NK-92 treated with Interleukin-12 subunit alpha and Interleukin-12 subunit beta, amount 100 ng/mL, for 24 hours (cell line): ENCODE data around the gene C1orf167.

Experiments
- DNase-seq: peaks from one replicate; lab custom pipeline; 2025; lab: John Stamatoyannopoulos, UW

Gene C1orf167

GRCh38 chr1:11784993-11785769, 23.2 kb downstream of the C1orf167 start:
- no peak for DNase-seq

GRCh38 chr1:11786168-11786567, 24.2 kb downstream of the C1orf167 start:
- no peak for DNase-seq

- DNase-seq = no peak
These were observed 25.3 kb downstream of the C1orf167 start for GRCh38 chr1:11787251-11787803.

- no peak for DNase-seq
These were observed 25.9 kb downstream of the C1orf167 start for GRCh38 chr1:11787804-11788436.

- DNase-seq = no peak
These were observed 26.6 kb downstream of the C1orf167 start for GRCh38 chr1:11788549-11789053.

- no peak for DNase-seq
These were observed 27.4 kb downstream of the C1orf167 start for GRCh38 chr1:11789126-11790067.

GRCh38 chr1:11790101-11790879, 28.3 kb downstream of the C1orf167 start:
- DNase-seq = no peak

- no peak for DNase-seq
These were observed 29.1 kb downstream of the C1orf167 start for GRCh38 chr1:11790880-11791715.

GRCh38 chr1:11792106-11792505, 30.1 kb downstream of the C1orf167 start:
- no peak for DNase-seq

- no peak for DNase-seq
These were observed 31.8 kb downstream of the C1orf167 start for GRCh38 chr1:11793819-11794218.

- DNase-seq = no peak
These were observed 32.6 kb downstream of the C1orf167 start for GRCh38 chr1:11794446-11795237.

GRCh38 chr1:11795238-11795890, 33.4 kb downstream of the C1orf167 start:
- DNase-seq = no peak

- no peak for DNase-seq
These were observed 34.2 kb downstream of the C1orf167 start for GRCh38 chr1:11796036-11796828.

GRCh38 chr1:11797525-11798216, 35.7 kb downstream of the C1orf167 start:
- no peak for DNase-seq

- no peak for DNase-seq
These were observed 37.1 kb downstream of the C1orf167 start for GRCh38 chr1:11799099-11799498.

GRCh38 chr1:11799896-11800295, 37.9 kb downstream of the C1orf167 start:
- no peak for DNase-seq

GRCh38 chr1:11800391-11800755, 38.4 kb downstream of the C1orf167 start:
- DNase-seq = no peak
